Dendritic cell treated with granulocyte-macrophage colony-stimulating factor and Interleukin-4, amounts not matched to agents 40 ng/mL and 50 ng/mL, for 4 days (primary cell): ENCODE results near the gene RMP24.
A peak's percentile ranks its signal among the peaks of the same experiment; 100 is the strongest.
"Not testable (repeated sequence)": the region's sequence is repeated elsewhere in the genome, so short reads cannot be mapped to it uniquely, and the experiment has no call there.

ENCODE experiments used
- H3K27ac Mint-ChIP-seq: one replicate; pipeline ENCODE4 v1.8.0; 2022; ENCODE audit warnings: mild to moderate bottlenecking, mixed read lengths
- H3K27me3 Mint-ChIP-seq: one replicate; pipeline ENCODE4 v1.8.0; 2022; ENCODE audit warnings: mild to moderate bottlenecking, mixed read lengths
- H3K36me3 Mint-ChIP-seq: one replicate; pipeline ENCODE4 v1.8.0; 2022; ENCODE audit warnings: low read depth, mixed read lengths
- H3K4me1 Mint-ChIP-seq: one replicate; pipeline ENCODE4 v1.8.0; 2022; ENCODE audit warnings: low read depth, mixed read lengths
- H3K4me3 Mint-ChIP-seq: one replicate; pipeline ENCODE4 v1.8.0; 2022; ENCODE audit warnings: mild to moderate bottlenecking, moderate library complexity, mixed read lengths
- H3K9me3 Mint-ChIP-seq: one replicate; pipeline ENCODE4 v1.8.0; 2022; ENCODE audit warnings: mixed read lengths
- intact Hi-C: fragments of 100-400 bp; cut with micrococcal nuclease; formaldehyde crosslinking; loops from one replicate; pipeline ENCODE4 v1.15.0; 2022

RMP24 gene

DNA sequence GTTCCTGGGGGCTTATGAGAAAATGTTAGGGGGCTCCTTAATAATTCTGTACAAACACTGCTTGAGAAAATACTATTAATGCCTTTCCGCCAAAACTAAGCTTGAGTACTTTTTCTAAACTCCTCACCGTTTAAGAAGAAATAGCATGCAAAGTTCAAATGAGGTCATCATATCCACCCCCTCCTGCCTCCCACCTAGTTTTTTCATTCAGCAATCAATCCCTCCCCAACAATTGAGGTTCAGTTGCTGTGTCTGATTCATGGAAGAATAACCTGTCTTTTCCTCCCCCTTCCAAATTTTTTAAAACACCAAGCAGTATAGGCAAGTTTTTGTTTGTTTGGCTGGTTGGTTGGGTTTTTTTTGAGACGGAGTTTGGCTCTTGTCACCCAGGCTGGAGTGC, 24.4 kb upstream of the RMP24 start:
- H3K4me1 Mint-ChIP-seq, result peaks cover 11% of the 10 kb centered on the region
- H3K27me3 Mint-ChIP-seq, result peaks cover 20% of the 10 kb centered on the region
- H3K27ac Mint-ChIP-seq, result no peak overlapping the region
- no peaks in the 10 kb centered on the region for H3K9me3 Mint-ChIP-seq
- no peak overlapping the region for H3K4me3 Mint-ChIP-seq
- H3K36me3 Mint-ChIP-seq, result no peaks in the 10 kb centered on the region
- intact Hi-C loops, result no loop called here

DNA sequence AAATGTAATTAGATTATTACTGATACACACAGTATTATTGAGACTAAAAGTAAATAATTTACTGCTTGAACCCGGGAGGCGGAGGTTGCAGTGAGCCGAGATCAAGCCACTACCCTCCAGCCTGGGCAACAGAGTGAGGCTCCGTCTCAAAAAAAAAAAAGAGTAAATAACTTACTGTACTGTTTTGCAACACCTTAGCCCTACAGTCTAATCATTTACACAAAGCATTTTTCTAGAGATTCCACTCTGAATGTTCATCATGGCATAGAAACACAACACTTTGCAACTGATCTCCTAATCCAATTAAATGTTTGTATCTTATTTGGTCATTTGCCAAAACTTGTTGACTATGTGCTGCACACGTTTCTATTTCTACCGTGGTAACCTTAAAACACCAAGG, 23.4 kb upstream of the RMP24 start:
- intact Hi-C loops, result no loop called here
- Mint-ChIP-seq H3K4me3 (no peak overlapping the region), H3K9me3 (no peaks in the 10 kb centered on the region), H3K27ac (no peak overlapping the region), H3K27me3 (peaks cover 23% of the 10 kb centered on the region), H3K36me3 (no peaks in the 10 kb centered on the region), H3K4me1 (peaks cover 11% of the 10 kb centered on the region)

DNA sequence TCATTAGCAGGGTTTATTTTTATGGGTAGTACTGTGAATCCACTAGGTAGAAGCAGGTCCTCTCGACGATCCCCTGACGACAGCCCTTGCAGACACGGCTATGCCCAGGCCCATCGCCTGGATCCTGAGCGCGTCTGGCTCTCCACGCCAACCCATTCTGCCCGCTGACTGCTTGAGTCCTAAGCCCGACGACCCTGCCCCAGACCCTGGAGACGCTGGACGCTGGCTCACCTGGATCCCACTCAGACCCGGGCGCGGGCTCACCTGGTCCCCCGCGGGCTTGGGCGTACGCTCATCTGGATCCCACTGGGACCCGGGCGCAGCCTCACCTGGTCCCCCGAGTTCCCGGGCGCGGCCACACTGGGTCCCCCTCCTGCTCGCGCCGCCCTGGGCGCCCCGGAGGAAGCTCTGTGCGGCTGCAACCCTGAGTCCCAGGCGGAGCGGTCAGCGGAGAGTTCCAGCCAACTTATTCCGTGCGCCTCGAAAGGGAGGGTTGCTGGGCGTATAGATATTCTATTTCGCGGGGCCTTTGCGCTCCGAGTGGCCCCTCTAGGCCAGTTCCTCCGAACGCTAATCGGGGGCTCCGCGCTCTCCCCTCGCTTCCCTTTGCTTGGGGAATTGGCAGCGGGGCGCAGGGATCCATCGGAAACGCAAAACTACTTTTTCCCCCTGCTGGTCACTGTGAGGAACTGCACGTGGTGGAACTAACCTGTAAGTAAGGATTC, 22.4 kb upstream of the RMP24 start:
- no peaks in the 10 kb centered on the region for H3K36me3 Mint-ChIP-seq
- no peaks in the 10 kb centered on the region for H3K9me3 Mint-ChIP-seq
- peaks cover 11% of the 10 kb centered on the region for H3K4me1 Mint-ChIP-seq
- no peak overlapping the region for H3K27ac Mint-ChIP-seq
- intact Hi-C loops, result loop anchor here (1.0 to 10.0 kb wide), 2 partner anchors 194 to 555 kb away; no protein-coding TSS in a partner anchor
- H3K27me3 Mint-ChIP-seq, result peaks cover 23% of the 10 kb centered on the region
- peak overlapping the region; percentile 66 for H3K4me3 Mint-ChIP-seq

DNA sequence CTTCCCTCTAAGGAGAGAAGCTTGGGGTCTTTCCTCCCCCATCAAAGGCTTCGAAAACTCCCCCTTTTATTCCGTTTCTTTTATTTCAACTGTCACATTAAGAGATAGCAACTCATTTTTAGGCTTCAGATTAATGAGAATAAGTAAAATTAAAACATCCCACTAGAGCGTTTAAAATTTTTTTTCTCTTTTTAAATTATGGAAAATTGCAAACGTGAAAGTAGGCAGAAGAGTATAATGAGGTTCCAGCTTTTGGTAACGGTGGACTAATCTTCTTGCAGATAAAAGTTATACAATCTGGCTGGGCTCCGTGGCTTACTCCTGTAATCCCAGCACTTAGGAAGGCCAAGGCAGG, 21.9 kb upstream of the RMP24 start:
- H3K4me1 Mint-ChIP-seq, result peaks cover 11% of the 10 kb centered on the region
- no peaks in the 10 kb centered on the region for H3K9me3 Mint-ChIP-seq
- H3K4me3 Mint-ChIP-seq, result no peak overlapping the region
- no peaks in the 10 kb centered on the region for H3K36me3 Mint-ChIP-seq
- H3K27ac Mint-ChIP-seq, result no peak overlapping the region
- peaks cover 23% of the 10 kb centered on the region for H3K27me3 Mint-ChIP-seq
- intact Hi-C loops, result loop anchor here (1.0 to 10.0 kb wide), 2 partner anchors 194 to 556 kb away; no protein-coding TSS in a partner anchor

DNA sequence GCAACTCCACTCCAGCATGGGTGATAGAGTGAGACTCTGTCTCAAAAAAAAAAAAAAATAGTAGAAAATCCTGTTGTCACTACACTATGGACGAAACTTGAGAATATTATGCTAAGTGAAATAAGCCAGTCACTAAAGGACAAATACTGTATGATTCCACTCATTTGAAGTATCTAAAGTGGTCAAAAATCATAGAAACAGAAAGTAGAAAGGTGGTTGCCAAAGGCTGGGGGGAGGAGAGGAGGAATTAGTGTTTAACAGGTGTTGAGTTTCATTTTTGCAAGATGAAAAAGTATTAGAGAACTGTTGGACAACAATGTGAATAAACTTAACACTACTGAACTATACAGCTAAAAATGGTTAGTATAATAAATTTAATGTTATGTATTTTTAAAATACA, 18.8 kb upstream of the RMP24 start:
- H3K4me1 Mint-ChIP-seq, result peaks cover 11% of the 10 kb centered on the region
- peaks cover 22% of the 10 kb centered on the region for H3K27me3 Mint-ChIP-seq
- no peaks in the 10 kb centered on the region for H3K9me3 Mint-ChIP-seq
- intact Hi-C loops, result loop anchor here (10.0 kb wide), 1 partner anchor 559 kb away; no protein-coding TSS in a partner anchor
- no peak overlapping the region for H3K4me3 Mint-ChIP-seq
- no peaks in the 10 kb centered on the region for H3K36me3 Mint-ChIP-seq
- H3K27ac Mint-ChIP-seq, result no peak overlapping the region

DNA sequence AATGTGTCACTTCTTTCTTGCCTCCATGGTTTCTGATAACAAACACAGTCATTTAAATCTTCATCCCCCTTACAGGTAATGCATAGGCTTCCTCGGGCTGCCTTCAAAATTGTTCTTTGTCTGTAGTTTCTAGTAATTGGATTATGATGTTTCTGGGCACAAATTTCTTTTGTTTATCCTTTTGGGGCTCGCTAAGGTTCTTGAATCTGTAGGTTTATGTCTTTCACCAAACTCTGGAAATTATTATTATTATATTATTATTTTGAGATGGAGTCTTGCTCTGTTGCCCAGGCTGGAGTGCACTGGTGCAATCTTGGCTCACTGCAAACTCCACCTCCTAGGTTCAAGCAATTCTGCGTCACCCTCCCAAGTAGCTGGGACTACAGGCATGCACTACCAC, 16.3 kb upstream of the RMP24 start:
- no peaks in the 10 kb centered on the region for H3K4me1 Mint-ChIP-seq
- no peak overlapping the region for H3K27ac Mint-ChIP-seq
- peaks cover 16% of the 10 kb centered on the region for H3K27me3 Mint-ChIP-seq
- intact Hi-C loops, result loop anchor here (10.0 kb wide), 1 partner anchor 561 kb away; no protein-coding TSS in a partner anchor
- H3K36me3 Mint-ChIP-seq, result no peaks in the 10 kb centered on the region
- H3K4me3 Mint-ChIP-seq, result no peak overlapping the region
- H3K9me3 Mint-ChIP-seq, result no peaks in the 10 kb centered on the region

DNA sequence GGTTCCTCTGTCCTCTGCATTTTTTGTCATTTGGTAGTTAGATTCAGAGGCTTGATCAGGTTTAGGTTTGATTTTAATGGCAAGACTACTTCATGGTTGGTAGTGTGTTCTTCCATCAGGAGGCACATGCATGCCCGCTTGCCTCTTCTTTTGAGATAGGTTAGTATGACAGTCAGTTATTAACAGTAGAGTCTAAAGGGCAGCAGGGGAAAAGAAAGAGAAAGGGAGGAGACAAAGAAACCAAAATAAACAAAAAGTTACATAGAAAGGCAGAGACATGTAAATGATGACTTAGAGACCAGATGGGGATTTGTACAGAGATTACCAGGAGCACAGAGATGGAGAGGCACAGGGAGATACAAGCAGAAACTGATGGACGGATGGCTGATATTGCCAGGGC, 10.2 kb upstream of the RMP24 start:
- Mint-ChIP-seq H3K4me1 (peaks cover 6% of the 10 kb centered on the region), H3K4me3 (no peak overlapping the region), H3K27ac (no peak overlapping the region), H3K27me3 (peaks cover 11% of the 10 kb centered on the region), H3K9me3 (no peaks in the 10 kb centered on the region), H3K36me3 (no peaks in the 10 kb centered on the region)
- intact Hi-C loops, result no loop called here

DNA sequence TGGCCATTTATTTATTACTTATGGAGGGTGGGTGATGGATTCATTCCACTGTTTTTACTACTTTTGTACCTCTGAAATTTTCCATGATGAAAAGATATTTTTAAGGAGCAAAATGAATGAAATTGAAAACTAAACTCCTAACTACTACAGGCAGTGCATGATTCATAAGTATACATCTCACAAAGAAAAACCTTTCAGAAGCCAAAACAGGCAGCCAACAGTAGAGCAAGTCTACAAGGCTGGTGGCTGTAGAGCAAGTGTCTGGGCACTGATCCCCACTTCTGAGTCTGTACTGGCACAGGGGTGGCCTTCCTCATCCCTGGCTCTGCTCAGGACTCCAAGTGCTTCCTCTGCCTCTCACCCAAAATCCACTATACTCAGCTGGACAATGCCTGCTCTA, 8.2 kb upstream of the RMP24 start:
- H3K4me1 Mint-ChIP-seq, result peaks cover 12% of the 10 kb centered on the region

DNA sequence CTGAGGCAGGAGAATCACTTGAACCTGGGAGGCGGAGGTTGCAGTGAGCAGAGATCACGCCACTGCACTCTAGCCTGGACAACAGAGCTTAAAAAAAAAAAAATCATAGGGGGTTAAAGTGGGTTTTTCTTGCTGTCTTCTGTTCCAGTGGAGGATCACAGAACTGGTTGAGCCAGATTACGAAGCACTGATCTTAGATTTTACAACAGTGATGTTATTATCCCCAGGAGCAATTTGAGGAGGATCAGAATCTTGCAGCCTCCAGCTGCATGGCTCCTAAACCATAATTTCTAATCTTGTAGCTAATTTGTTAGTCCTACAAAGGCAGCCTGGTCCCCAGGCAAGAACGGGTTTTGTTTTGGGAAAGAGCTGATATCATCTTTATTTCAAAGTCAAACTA, 4.6 kb upstream of the RMP24 start:
- H3K27ac Mint-ChIP-seq, H3K4me3 Mint-ChIP-seq, H3K9me3 Mint-ChIP-seq, H3K27me3 Mint-ChIP-seq, intact Hi-C loops, H3K36me3 Mint-ChIP-seq: not testable (repeated sequence)
- H3K4me1 Mint-ChIP-seq, result peaks cover 31% of the 10 kb centered on the region

More for the DNA sequence above, 8.2 kb upstream of the RMP24 start:
- Mint-ChIP-seq H3K27ac (no peak overlapping the region), H3K27me3 (peaks cover 7% of the 10 kb centered on the region), H3K4me3 (no peak overlapping the region), H3K9me3 (no peaks in the 10 kb centered on the region), H3K36me3 (no peaks in the 10 kb centered on the region)
- intact Hi-C loops, result no loop called here

DNA sequence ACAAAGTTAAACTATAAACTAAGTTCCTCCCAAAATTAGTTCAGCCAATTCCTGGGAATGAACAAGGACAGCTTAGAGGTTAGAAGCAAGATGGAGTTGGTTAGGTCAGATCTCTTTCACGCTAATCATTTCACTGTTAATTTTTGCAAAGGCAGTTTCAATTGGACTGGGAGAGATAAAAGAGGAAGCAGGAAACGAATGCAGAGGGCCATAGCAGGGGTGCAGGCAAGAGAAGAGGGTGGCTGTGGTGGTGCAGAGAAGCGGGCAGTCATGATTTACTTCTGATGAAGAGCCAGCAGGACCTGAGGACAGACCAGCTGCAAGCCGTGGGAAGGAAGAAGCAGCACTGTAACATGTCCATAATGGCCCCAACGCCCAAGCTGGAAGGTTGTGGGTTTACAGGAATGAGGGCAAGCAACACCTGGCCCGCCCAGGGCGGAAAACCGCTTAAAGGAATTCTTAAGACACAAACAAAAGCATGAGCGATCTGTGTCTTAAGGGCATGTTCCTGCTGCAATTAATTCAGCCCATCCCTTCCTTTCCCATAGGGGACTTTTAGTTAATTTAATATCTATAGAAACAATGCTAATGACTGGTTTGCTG, 4.1 kb upstream of the RMP24 start:
- intact Hi-C loops, result no loop called here
- H3K4me1 Mint-ChIP-seq, result peaks cover 36% of the 10 kb centered on the region
- peaks cover 12% of the 10 kb centered on the region for H3K36me3 Mint-ChIP-seq
- no peak overlapping the region for H3K4me3 Mint-ChIP-seq
- H3K27ac Mint-ChIP-seq, result no peak overlapping the region
- no peaks in the 10 kb centered on the region for H3K27me3 Mint-ChIP-seq
- no peaks in the 10 kb centered on the region for H3K9me3 Mint-ChIP-seq

DNA sequence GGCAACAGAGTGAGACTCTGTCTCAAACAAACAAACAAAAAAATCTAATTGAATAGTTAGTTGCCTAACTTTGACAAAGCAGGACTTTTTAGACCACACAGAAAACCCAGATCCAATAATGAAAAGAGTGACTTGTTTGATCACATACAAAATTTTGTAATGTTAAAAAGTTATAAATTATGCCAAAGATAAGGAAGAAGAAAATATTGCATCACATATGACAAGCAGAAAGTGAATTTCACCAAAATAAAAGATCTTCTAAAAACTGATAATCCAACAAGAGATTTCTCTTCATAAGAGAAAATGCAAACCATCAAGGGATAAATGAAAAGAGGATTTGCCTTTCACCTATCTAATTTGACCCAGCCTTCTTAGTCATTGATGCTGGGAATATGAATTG, 2.8 kb upstream of the RMP24 start:
- Mint-ChIP-seq H3K4me1 (peaks cover 46% of the 10 kb centered on the region), H3K9me3 (no peaks in the 10 kb centered on the region), H3K27me3 (no peaks in the 10 kb centered on the region), H3K36me3 (peaks cover 22% of the 10 kb centered on the region), H3K4me3 (no peak overlapping the region), H3K27ac (no peak overlapping the region)
- intact Hi-C loops, result loop anchor here (5.0 to 10.0 kb wide), 2 partner anchors 592 to 725 kb away; partner anchors contain the start of genes ZNF396 and ZNF397

DNA sequence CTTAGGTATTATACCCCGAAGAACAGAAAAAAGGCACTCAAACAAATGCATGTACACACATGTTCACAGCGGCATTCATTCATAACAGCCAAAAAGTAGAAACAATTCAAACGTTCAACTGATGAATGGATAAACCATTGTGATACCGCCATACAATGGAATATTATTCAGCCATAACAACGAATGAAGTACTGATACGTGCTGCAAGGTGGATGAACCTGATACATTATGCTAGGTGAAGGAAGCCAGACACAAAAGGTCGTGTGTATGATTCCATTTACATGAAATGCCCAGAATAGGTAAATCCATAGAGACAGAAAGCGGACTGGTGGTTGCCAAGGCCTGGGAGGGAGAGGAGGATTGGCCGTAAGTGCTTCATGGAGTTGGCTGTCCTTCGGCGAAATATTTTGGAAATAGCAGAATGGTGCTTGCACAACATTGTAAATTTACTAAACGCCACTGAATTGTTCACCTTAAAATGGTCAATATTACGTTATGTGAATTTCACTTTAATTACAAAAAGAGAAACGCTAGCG, 750 bp upstream of the RMP24 start:
- H3K27me3 Mint-ChIP-seq, result no peaks in the 10 kb centered on the region
- no peaks in the 10 kb centered on the region for H3K9me3 Mint-ChIP-seq

DNA sequence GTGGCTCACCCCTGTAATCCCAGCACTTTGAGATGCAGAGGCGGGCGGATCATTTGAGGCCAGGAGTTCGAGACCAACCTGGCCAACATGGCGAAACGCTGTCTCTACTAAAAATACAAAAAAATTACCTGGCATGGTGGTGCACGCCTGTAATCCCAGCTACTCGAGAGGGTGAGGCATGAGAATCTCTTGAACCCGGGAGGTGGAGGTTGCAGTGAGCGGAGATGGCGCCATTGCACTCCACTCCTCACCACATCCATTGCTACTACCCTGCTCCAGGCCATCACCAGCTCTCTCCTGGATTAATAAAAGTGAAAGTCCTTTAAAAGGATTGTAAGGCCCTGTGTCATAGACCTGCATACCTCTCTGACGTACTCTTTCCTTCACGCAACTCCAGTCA, 1.2 kb downstream of the RMP24 start:
- H3K4me3 Mint-ChIP-seq, result peak overlapping the region; percentile 98
- intact Hi-C loops, result loop anchor here (5.0 to 10.0 kb wide), 2 partner anchors 596 to 729 kb away; partner anchors contain the start of genes ZNF396 and ZNF397
- H3K27me3 Mint-ChIP-seq, result no peaks in the 10 kb centered on the region
- H3K9me3 Mint-ChIP-seq, result no peaks in the 10 kb centered on the region
- H3K4me1 Mint-ChIP-seq, result peaks cover 34% of the 10 kb centered on the region
- H3K27ac Mint-ChIP-seq, result peak overlapping the region; percentile 98
- H3K36me3 Mint-ChIP-seq, result peaks cover 59% of the 10 kb centered on the region

More for the DNA sequence above, 750 bp upstream of the RMP24 start:
- peak overlapping the region; percentile 98 for H3K4me3 Mint-ChIP-seq
- intact Hi-C loops, result loop anchor here (1.0 to 10.0 kb wide), 3 partner anchors 96 to 727 kb away; partner anchors contain the start of genes RPRD1A, ZNF396 and ZNF397
- H3K36me3 Mint-ChIP-seq, result peaks cover 40% of the 10 kb centered on the region
- peaks cover 41% of the 10 kb centered on the region for H3K4me1 Mint-ChIP-seq
- peak overlapping the region; percentile 98 for H3K27ac Mint-ChIP-seq

DNA sequence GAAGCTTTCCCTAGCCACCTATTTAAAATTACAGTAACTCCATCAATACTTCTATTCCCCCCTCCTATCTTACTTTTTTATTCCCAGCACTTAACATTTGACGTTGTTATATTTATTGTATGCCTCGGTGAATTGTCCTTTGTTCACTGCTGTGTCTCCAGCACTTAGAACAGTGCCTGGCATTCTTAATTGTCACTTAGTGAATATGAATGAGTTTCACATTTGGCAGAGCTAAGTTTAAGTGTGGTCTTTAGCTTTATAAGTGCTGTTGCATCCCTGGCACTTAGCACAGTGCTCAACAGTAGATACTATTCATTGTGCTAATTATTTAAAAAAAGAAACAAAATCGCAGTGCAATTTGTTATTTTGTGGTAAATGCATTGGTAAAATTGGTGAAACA, 1.7 kb downstream of the RMP24 start:
- no peaks in the 10 kb centered on the region for H3K27me3 Mint-ChIP-seq
- H3K27ac Mint-ChIP-seq, result peak overlapping the region; percentile 98
- H3K9me3 Mint-ChIP-seq, result no peaks in the 10 kb centered on the region
- peaks cover 34% of the 10 kb centered on the region for H3K4me1 Mint-ChIP-seq
- intact Hi-C loops, result loop anchor here (5.0 to 10.0 kb wide), 2 partner anchors 597 to 729 kb away; partner anchors contain the start of genes ZNF396 and ZNF397
- H3K36me3 Mint-ChIP-seq, result peaks cover 63% of the 10 kb centered on the region
- H3K4me3 Mint-ChIP-seq, result peak overlapping the region; percentile 98
